ENCODE measurements around the gene ZNF747.

The ZNF747 gene

DNA sequence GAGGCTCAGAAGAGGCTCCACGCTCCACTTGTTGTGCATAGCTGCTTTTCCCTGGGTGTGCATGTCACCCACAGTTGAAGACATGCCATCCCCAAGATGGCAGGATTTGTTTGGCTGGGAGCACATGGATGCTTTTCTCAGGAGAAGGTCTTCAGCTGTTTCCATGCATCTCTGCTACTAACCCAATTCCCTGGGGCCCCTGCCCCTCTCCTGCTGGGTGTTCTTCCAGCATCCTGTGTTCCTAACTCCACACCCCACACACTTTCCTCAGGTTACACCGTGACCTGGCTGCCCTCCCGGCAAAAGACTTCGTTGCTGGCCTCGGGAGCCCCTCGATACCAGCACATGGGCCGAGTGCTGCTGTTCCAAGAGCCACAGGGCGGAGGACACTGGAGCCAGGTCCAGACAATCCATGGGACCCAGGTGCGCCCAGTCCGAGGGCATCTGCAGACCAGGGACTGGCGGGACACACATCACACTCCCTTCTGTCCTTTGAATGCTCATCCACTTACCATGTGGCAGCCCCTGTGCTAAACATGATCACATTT, 40.6 kb downstream of the ZNF747 start:
- no peak for DNase-seq (ENCODE audit: low read depth, low spot score)
- no peak overlapping the region for H3K4me3 ChIP-seq (ENCODE audit: low read depth, low read length)
- TF ChIP-seq, protein P1, sequence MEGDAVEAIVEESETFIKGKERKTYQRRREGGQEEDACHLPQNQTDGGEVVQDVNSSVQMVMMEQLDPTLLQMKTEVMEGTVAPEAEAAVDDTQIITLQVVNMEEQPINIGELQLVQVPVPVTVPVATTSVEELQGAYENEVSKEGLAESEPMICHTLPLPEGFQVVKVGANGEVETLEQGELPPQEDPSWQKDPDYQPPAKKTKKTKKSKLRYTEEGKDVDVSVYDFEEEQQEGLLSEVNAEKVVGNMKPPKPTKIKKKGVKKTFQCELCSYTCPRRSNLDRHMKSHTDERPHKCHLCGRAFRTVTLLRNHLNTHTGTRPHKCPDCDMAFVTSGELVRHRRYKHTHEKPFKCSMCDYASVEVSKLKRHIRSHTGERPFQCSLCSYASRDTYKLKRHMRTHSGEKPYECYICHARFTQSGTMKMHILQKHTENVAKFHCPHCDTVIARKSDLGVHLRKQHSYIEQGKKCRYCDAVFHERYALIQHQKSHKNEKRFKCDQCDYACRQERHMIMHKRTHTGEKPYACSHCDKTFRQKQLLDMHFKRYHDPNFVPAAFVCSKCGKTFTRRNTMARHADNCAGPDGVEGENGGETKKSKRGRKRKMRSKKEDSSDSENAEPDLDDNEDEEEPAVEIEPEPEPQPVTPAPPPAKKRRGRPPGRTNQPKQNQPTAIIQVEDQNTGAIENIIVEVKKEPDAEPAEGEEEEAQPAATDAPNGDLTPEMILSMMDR (IDR thresholded peaks at IDR 0.05; ENCODE audit: low read depth, low read length), result no peak
- in situ Hi-C loops (cut with HindIII; ENCODE audit: low sequenced_read_pairs), result no loop called here

DNA sequence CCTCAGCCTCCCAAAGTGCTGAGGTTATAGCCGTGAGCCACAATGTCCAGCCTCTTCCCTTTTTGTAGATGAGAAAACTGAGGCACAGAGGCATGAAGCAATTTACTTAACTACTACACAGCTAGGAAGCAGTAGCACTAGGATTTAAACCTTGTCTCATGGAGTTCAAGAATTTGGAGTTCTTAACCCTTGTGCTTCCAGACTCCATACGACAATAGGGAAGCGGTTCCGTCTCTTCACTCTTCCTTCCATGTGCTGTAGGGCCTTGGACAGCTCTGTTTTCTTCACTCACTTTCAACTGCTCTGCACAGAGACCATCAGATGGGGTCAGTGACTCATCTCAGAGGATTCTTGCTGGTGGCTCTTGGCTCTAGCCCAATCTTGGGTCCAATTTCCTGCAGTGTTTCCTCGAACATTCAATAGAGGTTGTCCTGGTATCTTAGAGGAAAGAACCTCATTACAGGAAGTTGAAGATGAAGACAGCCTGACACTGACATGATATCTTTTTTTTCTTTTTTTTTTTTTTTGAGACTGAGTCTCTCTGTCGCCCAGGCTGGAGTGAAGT, 42.8 kb downstream of the ZNF747 start:
- DNase-seq (ENCODE audit: low read depth, low spot score), result peak; percentile 81
- TF ChIP-seq, protein P1 (IDR thresholded peaks at IDR 0.05; ENCODE audit: low read depth, low read length), result no peak
- in situ Hi-C loops (cut with HindIII; ENCODE audit: low sequenced_read_pairs), result no loop called here
- H3K4me3 ChIP-seq (ENCODE audit: low read depth, low read length), result no peak overlapping the region

DNA sequence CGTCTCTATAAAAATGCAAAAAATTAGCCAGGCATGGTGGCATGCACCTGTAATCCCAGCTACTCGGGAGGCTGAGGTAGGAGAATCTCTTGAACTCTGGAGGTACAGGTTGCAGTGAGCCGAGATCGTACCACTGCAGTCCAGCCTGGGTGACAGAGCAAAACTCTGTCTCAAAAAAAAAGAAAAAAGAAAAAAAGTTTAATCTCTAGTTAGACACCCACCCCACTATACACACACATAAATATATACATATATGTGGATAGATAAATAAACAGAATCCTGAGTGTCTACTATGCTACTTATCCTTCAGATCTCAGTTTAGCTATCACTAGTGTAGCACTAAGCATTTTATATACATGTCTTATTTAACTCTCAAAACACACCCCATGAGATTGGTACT, 43.4 kb downstream of the ZNF747 start:
- H3K4me3 ChIP-seq (ENCODE audit: low read depth, low read length), result no peak overlapping the region
- DNase-seq (ENCODE audit: low read depth, low spot score), result no peak
- TF ChIP-seq, protein P1 (IDR thresholded peaks at IDR 0.05; ENCODE audit: low read depth, low read length), result no peak
- in situ Hi-C loops (cut with HindIII; ENCODE audit: low sequenced_read_pairs), result no loop called here

DNA sequence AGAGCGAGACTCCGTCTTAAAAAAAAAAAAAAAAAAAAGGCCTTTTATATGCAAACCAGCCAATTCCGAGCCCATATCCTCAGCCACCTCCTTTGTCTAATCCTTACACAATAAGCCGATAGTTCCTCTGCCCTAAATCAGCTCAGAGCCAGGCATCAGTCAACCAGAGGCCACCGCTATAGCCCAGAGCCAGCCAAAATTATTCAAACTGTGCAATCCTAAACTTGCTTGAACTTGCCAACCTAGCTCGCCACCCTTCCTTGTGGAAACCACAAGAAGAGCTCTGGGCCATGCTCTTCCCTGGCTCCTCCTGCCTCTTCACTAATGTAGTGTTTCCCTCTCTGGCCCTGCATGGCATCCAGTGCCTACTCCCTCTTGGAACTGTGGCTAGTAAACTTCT, 44.4 kb downstream of the ZNF747 start:
- no peak for DNase-seq (ENCODE audit: low read depth, low spot score)
- no peak overlapping the region for H3K4me3 ChIP-seq (ENCODE audit: low read depth, low read length)
- in situ Hi-C loops (cut with HindIII; ENCODE audit: low sequenced_read_pairs), result no loop called here

DNA sequence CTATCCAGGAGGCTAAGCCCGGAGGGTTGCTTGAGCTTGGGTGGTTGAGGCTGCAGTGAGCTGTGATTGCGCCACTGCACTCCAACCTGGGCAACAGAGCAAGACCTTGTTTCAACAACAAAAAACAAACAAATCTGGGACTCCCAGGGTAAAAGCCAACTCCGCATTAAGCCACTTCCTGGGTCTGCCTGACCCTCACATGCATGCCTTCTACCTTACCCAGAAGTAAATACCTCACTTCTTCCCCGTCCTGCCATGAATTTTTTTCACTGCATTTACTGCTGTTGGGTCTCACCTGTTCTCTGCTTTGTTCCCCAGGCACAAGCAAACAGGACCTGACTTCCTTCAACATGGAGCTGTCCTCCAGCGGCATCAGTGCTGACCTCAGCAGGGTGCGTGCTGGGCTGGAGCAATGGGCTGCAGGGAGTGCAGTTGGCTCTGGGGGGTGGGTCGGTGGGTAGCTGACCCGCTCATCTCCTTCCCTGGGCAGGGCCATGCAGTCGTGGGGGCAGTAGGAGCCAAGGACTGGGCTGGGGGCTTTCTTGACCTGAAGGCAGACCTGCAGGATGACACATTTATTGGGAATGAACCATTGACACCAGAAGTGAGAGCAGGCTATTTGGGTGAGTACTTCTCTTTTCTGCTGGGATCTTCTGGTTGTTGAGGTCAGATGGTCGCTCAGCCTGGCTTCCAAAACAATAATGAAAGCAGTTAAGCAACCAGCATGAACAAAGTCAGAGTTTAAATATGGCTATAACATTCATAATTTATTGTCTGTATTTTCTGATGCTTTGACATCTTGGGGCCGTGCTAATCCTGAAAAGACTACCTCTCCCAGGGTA, 45.7 kb downstream of the ZNF747 start:
- DNase-seq (ENCODE audit: low read depth, low spot score), result no peak
- no peak overlapping the region for H3K4me3 ChIP-seq (ENCODE audit: low read depth, low read length)
- TF ChIP-seq, protein P1 (IDR thresholded peaks at IDR 0.05; ENCODE audit: low read depth, low read length), result no peak
- in situ Hi-C loops (cut with HindIII; ENCODE audit: low sequenced_read_pairs), result no loop called here

More for the DNA sequence above, 44.4 kb downstream of the ZNF747 start:
- TF ChIP-seq, protein P1 (IDR thresholded peaks at IDR 0.05; ENCODE audit: low read depth, low read length), result no peak

DNA sequence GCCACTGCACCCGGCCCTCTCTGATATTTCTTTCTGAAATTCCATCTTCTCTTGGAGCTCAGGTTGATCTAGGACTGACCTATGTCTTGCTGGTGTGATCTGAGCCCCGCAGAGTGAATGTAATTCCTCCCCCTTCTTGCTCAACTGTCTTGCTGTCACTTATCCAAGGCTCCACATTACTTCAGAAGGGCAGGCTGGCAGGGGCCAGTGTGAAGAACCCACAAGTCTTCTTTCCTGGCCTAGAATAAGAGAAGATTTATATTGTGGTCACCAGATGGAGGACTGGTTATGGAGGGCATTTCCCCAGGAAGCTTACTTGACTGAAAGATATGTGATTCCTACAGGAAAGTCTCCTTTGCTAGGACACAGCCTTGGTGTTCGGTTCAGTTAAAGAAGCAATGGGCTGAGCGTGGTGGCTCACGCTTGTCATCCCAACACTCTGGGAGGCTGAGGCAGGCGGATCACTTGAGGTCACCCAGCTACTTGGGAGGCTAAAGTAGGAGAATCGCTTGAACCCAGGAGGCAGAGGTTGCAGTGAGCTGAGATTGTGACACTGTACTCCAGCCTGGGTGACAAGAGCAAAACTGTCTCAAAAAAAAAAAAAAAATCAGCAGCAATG, 48.7 kb downstream of the ZNF747 start:
- no peak overlapping the region for H3K4me3 ChIP-seq (ENCODE audit: low read depth, low read length)
- TF ChIP-seq, protein P1 (IDR thresholded peaks at IDR 0.05; ENCODE audit: low read depth, low read length), result no peak
- peak; percentile 19 for DNase-seq (ENCODE audit: low read depth, low spot score)
- in situ Hi-C loops (cut with HindIII; ENCODE audit: low sequenced_read_pairs), result no loop called here

Data from astrocyte of the spinal cord (primary cell).